ENCODE measurements around the gene GPR87.

DNA sequence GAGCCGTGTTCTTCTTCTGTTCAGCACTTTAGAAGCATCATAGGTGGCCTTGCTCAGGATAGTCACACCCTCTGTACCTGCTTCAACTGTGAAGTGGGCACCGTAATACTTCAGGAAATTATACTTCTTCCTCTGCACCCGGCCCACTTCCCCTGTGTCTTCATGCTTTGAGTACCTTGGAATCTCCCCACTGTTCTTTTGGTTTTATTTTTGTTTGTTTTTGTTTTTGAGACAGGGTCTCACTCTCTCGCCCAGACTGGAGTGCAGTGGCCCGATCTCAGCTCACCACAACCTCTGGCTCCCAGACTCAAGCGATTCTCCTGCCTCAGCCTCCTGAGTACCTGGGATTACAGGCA lies 40.0 kb downstream of the GPR87 start:
- TF ChIP-seq CTCF (IDR thresholded peaks at IDR 0.05; ENCODE audit: insufficient read depth, low read length) (no peak), POLR2AphosphoS5 (IDR thresholded peaks at IDR 0.05; ENCODE audit: low read depth) (no peak), SPI1 (IDR thresholded peaks at IDR 0.05; ENCODE audit: borderline replicate concordance, low read depth) (peak; percentile 20; the same call in 1 of the 2 replicates)
- TF ChIP-seq, protein P1, sequence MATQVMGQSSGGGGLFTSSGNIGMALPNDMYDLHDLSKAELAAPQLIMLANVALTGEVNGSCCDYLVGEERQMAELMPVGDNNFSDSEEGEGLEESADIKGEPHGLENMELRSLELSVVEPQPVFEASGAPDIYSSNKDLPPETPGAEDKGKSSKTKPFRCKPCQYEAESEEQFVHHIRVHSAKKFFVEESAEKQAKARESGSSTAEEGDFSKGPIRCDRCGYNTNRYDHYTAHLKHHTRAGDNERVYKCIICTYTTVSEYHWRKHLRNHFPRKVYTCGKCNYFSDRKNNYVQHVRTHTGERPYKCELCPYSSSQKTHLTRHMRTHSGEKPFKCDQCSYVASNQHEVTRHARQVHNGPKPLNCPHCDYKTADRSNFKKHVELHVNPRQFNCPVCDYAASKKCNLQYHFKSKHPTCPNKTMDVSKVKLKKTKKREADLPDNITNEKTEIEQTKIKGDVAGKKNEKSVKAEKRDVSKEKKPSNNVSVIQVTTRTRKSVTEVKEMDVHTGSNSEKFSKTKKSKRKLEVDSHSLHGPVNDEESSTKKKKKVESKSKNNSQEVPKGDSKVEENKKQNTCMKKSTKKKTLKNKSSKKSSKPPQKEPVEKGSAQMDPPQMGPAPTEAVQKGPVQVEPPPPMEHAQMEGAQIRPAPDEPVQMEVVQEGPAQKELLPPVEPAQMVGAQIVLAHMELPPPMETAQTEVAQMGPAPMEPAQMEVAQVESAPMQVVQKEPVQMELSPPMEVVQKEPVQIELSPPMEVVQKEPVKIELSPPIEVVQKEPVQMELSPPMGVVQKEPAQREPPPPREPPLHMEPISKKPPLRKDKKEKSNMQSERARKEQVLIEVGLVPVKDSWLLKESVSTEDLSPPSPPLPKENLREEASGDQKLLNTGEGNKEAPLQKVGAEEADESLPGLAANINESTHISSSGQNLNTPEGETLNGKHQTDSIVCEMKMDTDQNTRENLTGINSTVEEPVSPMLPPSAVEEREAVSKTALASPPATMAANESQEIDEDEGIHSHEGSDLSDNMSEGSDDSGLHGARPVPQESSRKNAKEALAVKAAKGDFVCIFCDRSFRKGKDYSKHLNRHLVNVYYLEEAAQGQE (IDR thresholded peaks at IDR 0.05; ENCODE audit: insufficient replicate concordance, low read depth) = no peak

Data from HL-60 (cell line).